Lower leg skin (tissue), 3 donors: ENCODE results near the gene RNF217.

Source experiments
- POLR2A ChIP-seq, 2 donors: fragments of 450-650 bp; IDR thresholded peaks; one replicate each; pipeline ENCODE4 v1.6.1; 2016 to 2017; ENCODE audit warnings: antibody characterized with exemption in 2 of 2, mild to moderate bottlenecking in 1 of 2, moderate library complexity in 1 of 2
- TF ChIP-seq, protein P1 (sequence below), 3 donors: fragments of 450-650 bp; IDR thresholded peaks; one replicate each; pipeline ENCODE4 v1.5.1; 2016; ENCODE audit warnings: antibody characterized with exemption in 3 of 3, mild to moderate bottlenecking in 3 of 3, moderate library complexity in 2 of 3

DNA sequence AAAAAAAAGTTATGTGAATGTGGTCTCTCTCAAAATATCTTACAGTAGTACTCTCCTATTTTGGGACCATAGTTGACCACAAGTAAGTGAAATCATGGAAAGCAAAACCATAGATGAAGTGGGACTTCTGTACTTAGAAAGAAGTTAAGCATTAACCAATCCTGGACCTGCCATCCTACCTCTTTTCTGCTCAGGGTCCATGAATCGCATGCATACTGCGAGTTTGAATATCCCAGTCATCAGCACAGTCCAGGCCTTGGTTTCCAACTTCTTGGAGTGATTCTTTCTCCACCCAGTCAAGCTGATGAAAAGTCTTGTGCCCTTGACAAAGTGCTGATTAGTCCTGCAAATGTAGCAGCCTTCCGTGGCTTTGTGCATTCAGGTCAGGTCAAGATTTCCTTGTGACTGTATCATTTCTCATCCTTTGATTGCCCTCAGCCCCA lies 46.0 kb downstream of the RNF217 start:
- TF ChIP-seq, protein P1, sequence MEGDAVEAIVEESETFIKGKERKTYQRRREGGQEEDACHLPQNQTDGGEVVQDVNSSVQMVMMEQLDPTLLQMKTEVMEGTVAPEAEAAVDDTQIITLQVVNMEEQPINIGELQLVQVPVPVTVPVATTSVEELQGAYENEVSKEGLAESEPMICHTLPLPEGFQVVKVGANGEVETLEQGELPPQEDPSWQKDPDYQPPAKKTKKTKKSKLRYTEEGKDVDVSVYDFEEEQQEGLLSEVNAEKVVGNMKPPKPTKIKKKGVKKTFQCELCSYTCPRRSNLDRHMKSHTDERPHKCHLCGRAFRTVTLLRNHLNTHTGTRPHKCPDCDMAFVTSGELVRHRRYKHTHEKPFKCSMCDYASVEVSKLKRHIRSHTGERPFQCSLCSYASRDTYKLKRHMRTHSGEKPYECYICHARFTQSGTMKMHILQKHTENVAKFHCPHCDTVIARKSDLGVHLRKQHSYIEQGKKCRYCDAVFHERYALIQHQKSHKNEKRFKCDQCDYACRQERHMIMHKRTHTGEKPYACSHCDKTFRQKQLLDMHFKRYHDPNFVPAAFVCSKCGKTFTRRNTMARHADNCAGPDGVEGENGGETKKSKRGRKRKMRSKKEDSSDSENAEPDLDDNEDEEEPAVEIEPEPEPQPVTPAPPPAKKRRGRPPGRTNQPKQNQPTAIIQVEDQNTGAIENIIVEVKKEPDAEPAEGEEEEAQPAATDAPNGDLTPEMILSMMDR (IDR thresholded peaks at IDR 0.05), result no peak
- no peak for TF ChIP-seq POLR2A (IDR thresholded peaks at IDR 0.05)
